Measurements from ENCODE around the gene AUNIP. TPM values are rescaled to one million over a fixed set of nuclear protein-coding genes. Genes with fewer than 3 reads are reported as not detected.

The AUNIP gene
- total RNA-seq, 1 donor from 2014 or later, result not detected

DNA sequence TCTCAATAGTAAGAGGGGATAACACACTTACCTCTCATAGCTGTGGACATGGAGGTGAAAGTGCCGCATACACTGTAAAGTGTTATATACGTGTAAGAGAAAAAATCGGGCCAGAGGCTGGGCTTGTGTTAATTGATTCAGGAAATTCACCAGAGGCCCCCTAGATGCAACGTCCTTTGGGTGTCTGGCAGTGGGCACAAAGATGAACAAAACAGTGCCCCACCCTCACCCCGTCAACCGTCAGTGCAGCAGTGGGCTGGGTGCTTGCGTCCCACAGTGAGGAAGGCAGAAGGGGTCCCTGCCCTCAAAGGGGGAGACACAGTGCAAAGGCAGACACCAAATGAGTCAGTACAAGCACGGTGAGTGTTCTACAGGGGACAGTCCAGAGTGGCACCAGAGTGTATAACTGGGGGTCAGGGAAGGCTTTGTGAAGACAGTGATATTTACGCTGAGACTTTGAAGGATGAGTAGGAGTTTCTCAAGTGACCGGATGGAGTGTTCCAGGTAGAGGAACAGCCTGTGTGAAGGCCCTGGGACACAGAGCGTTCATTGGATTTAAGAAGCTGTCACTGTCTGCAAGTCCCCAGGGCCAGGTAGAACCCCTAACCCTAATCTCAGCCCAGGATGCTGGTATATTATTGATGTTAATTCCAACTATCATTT lies 46.1 kb downstream of the AUNIP start:
- H3K27ac ChIP-seq (replicated peaks), result no peak overlapping the region
- peaks cover 73% of the 10 kb centered on the region for H3K36me3 ChIP-seq
- H3K4me1 ChIP-seq, result peaks cover 36% of the 10 kb centered on the region
- TF ChIP-seq CTCF (IDR thresholded peaks at IDR 0.05; ENCODE audit: borderline replicate concordance), result no peak
- no peak overlapping the region for H3K4me3 ChIP-seq
- no peaks in the 10 kb centered on the region for H3K27me3 ChIP-seq (ENCODE audit: low read depth)
- H3K9me3 ChIP-seq (replicated peaks), result no peaks in the 10 kb centered on the region
- intact Hi-C loops (cut with micrococcal nuclease), result no loop called here
- DNase-seq, result no peak

DNA sequence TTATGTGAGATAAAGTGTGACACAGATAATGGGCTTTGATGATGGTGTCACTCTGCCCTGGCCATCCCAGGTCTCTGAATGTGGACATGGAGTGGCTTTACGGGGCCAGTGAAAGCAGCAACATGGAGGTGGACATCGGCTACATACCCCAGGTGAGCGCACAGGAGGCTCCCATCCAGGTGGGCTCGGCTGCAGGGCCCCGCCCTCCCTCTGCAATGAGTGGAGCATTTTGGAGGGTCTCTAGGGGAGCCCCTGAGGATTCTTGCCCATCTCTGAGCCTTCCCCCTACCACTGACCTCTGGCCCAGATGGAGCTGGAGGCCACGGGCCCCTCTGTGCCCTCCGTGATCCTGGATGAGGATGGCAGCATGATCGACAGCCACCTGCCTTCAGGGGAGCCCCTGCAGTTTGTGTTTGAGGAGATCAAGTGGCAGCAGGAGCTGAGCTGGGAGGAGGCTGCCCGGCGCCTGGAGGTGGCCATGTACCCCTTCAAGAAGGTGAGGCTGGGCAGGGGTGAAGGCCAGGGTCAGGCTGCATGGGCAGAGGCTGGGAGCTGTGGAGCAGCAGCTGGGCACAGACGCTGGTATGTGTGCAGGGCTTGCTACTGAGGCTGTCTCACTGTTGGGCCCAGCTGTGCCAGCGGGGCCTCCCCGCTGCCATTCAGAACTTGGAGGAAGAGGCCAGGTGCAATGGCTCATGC lies 47.7 kb downstream of the AUNIP start:
- TF ChIP-seq CTCF (IDR thresholded peaks at IDR 0.05; ENCODE audit: borderline replicate concordance), result no peak
- Histone ChIP-seq H3K27me3 (ENCODE audit: low read depth) (no peaks in the 10 kb centered on the region), H3K27ac (replicated peaks) (no peak overlapping the region), H3K9me3 (replicated peaks) (no peaks in the 10 kb centered on the region), H3K4me1 (peaks cover 45% of the 10 kb centered on the region), H3K4me3 (no peak overlapping the region), H3K36me3 (peaks cover 80% of the 10 kb centered on the region)
- no peak for DNase-seq
- intact Hi-C loops (cut with micrococcal nuclease), result no loop called here

DNA sequence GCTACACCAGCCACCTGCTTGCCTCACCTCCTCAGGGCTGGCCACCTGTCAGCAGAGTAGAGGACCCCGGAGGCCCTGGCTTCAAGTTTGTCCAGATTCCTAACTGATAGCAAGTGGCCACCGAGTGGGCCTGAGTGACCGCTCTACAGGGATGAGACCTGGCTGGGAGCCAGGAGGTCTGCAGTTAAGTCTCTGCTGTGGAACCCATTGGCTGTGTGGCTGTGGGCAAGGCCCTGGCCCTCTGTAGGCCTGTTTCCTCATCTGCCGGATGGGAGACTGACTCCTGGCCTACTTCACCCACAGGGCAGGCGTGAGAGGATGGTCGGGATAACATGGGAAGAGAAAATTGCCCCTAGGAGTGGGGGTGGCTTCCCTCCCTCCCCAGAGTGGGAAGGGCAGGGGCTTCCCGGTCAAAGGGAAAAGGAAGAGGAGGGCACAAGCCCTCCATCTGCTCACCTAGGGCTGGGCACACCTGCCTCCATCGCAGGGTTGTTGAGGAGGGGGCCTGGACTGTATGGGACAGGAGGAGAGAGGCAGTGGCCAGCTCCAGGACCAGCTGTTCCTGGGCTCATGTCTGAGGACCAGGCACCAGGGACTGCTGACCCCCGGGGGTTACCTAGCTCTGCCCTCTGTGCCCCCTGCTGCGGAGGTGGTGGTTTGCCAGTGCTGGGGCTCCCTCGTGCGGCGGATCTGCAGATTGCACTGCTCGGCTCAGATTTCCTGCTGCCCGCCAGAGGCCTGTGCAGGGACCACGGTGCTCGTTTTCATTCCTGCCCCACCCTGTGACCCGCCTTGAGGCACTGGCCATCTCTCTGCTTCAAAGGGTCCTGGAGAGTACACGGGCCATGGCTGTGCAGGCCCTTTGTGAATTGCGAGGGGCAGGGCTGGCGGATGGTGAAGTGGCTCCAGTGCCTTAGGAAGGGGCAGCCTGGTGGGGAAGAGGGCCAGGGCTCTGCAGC lies 48.6 kb downstream of the AUNIP start:
- peak; percentile 95 for TF ChIP-seq CTCF (IDR thresholded peaks at IDR 0.05; ENCODE audit: borderline replicate concordance)
- peak overlapping the region; percentile 17 for H3K27ac ChIP-seq (replicated peaks)
- intact Hi-C loops (cut with micrococcal nuclease), result no loop called here

GRCh38 chr1:25809929-25810328 lies 49.3 kb downstream of the AUNIP start:
- DNase-seq, result no peak
- no peaks in the 10 kb centered on the region for H3K9me3 ChIP-seq (replicated peaks)
- H3K27ac ChIP-seq (replicated peaks), result peak overlapping the region; percentile 17
- peaks cover 69% of the 10 kb centered on the region for H3K36me3 ChIP-seq
- H3K4me3 ChIP-seq, result no peak overlapping the region
- no peak for TF ChIP-seq CTCF (IDR thresholded peaks at IDR 0.05; ENCODE audit: borderline replicate concordance)
- no peaks in the 10 kb centered on the region for H3K27me3 ChIP-seq (ENCODE audit: low read depth)
- peaks cover 62% of the 10 kb centered on the region for H3K4me1 ChIP-seq
- intact Hi-C loops (cut with micrococcal nuclease), result no loop called here

More for the DNA sequence above, 48.6 kb downstream of the AUNIP start:
- Histone ChIP-seq H3K36me3 (peaks cover 71% of the 10 kb centered on the region), H3K4me1 (peaks cover 55% of the 10 kb centered on the region), H3K27me3 (ENCODE audit: low read depth) (no peaks in the 10 kb centered on the region), H3K4me3 (no peak overlapping the region), H3K9me3 (replicated peaks) (no peaks in the 10 kb centered on the region)
- peak; percentile 73 for DNase-seq

- Histone ChIP-seq H3K27me3 (ENCODE audit: low read depth) (no peaks in the 10 kb centered on the region), H3K27ac (replicated peaks) (peak overlapping the region; percentile 17), H3K36me3 (peaks cover 68% of the 10 kb centered on the region), H3K4me1 (peaks cover 67% of the 10 kb centered on the region), H3K9me3 (replicated peaks) (no peaks in the 10 kb centered on the region), H3K4me3 (no peak overlapping the region)
- no peak for DNase-seq
- no peak for TF ChIP-seq CTCF (IDR thresholded peaks at IDR 0.05; ENCODE audit: borderline replicate concordance)
- intact Hi-C loops (cut with micrococcal nuclease), result no loop called here
These were observed 49.9 kb downstream of the AUNIP start for GRCh38 chr1:25809283-25809926.
